HG02938 (cell line): ENCODE measurements around the gene SNURF.
"Not testable (repeated sequence)": the region's sequence is repeated elsewhere in the genome, so short reads cannot be mapped to it uniquely, and the experiment has no call there.

ENCODE experiments used
- ATAC-seq: cut with Tn5 transposase; IDR thresholded peaks from one replicate; pipeline ENCODE4 v1.9.1; 2021; ENCODE audit warnings: mild to moderate bottlenecking, moderate library complexity; ENCODE audit not compliant: unreplicated experiment

Gene SNURF

GRCh38 chr15:24954783-24955530 lies at the start of gene SNURF, which contains the start of gene SNRPN:
Gene SNURF (plus strand): TSS chr15:24954987. CDS start chr15:24955049, 62 bp downstream.
Gene SNRPN (plus strand): TSS chr15:24954987. CDS start chr15:24974454, 19,467 bp downstream.
- ATAC-seq, result peak; percentile 46

- no peak for ATAC-seq
Observed at GRCh38 chr15:24916305-24917009, 38.3 kb upstream of the SNURF start.

GRCh38 chr15:24917431-24917830 lies 37.4 kb upstream of the SNURF start:
- ATAC-seq, result no peak

GRCh38 chr15:24919446-24919845 lies 35.3 kb upstream of the SNURF start:
- no peak for ATAC-seq

- not testable (repeated sequence) for ATAC-seq
Observed at GRCh38 chr15:24922781-24923180, 32.0 kb upstream of the SNURF start.

GRCh38 chr15:24924153-24924552 lies 30.6 kb upstream of the SNURF start:
- ATAC-seq, result no peak

GRCh38 chr15:24924621-24925020 lies 30.2 kb upstream of the SNURF start:
- ATAC-seq, result no peak

GRCh38 chr15:24931874-24932732 lies 22.7 kb upstream of the SNURF start:
- not testable (repeated sequence) for ATAC-seq

GRCh38 chr15:24933716-24934115 lies 21.1 kb upstream of the SNURF start:
- ATAC-seq, result no peak

GRCh38 chr15:24938224-24938623 lies 16.6 kb upstream of the SNURF start:
- not testable (repeated sequence) for ATAC-seq

GRCh38 chr15:24940236-24940635 lies 14.6 kb upstream of the SNURF start:
- ATAC-seq, result no peak

- ATAC-seq, result no peak
Observed at GRCh38 chr15:24943361-24943760, 11.4 kb upstream of the SNURF start.

- ATAC-seq, result no peak
Observed at GRCh38 chr15:24944954-24945353, 9.8 kb upstream of the SNURF start.

- ATAC-seq, result no peak
Observed at GRCh38 chr15:24945711-24946110, 9.1 kb upstream of the SNURF start.

- no peak for ATAC-seq
Observed at GRCh38 chr15:24948495-24948894, 6.3 kb upstream of the SNURF start.

GRCh38 chr15:24955531-24955921 lies 739 bp downstream of the SNURF start:
- ATAC-seq, result no peak

GRCh38 chr15:24956111-24956838 lies 1.5 kb downstream of the SNURF start:
- peak; percentile 58 for ATAC-seq

- no peak for ATAC-seq
Observed at GRCh38 chr15:24957691-24958090, 2.9 kb downstream of the SNURF start.

- ATAC-seq, result no peak
Observed at GRCh38 chr15:24961967-24962366, 7.2 kb downstream of the SNURF start.

- no peak for ATAC-seq
Observed at GRCh38 chr15:24962880-24963279, 8.1 kb downstream of the SNURF start.
